Duodenal mucosa (tissue), 2 donors: ENCODE data around the gene DENND1A.

ENCODE experiments used
- H3K27ac ChIP-seq: one replicate; pipeline ENCODE4 v1.7.0; 2013; ENCODE audit warnings: low read depth, low read length
- H3K27me3 ChIP-seq, 2 donors: one replicate each; pipeline ENCODE4 v1.7.0; 2013; ENCODE audit warnings: low read length in 2 of 2, control low read depth in 1 of 2; ENCODE audit not compliant: insufficient read depth in 2 of 2, control insufficient read depth in 1 of 2
- H3K36me3 ChIP-seq, 2 donors: one replicate each; pipeline ENCODE4 v1.7.0; 2013; ENCODE audit warnings: low read length in 2 of 2, control low read depth in 1 of 2; ENCODE audit not compliant: insufficient read depth in 2 of 2, control insufficient read depth in 1 of 2
- H3K4me1 ChIP-seq, 2 donors: one replicate each; pipeline ENCODE4 v1.7.0; 2013; ENCODE audit warnings: low read length in 2 of 2, control low read depth in 1 of 2; ENCODE audit not compliant: insufficient read depth in 2 of 2, control insufficient read depth in 1 of 2
- H3K4me3 ChIP-seq, 2 donors: one replicate each; pipeline ENCODE4 v1.7.0; 2013; ENCODE audit warnings: low read length in 2 of 2, low read depth in 1 of 2
- H3K9ac ChIP-seq, 2 donors: one replicate each; pipeline ENCODE4 v1.7.0; 2013; ENCODE audit warnings: low read length in 2 of 2, low read depth in 1 of 2
- H3K9me3 ChIP-seq, 2 donors: one replicate each; pipeline ENCODE4 v1.7.0; 2013; ENCODE audit warnings: low read length in 2 of 2, control low read depth in 1 of 2; ENCODE audit not compliant: control insufficient read depth in 1 of 2

DENND1A gene

GRCh38 chr9:123495731-123496130, 434.2 kb downstream of the DENND1A start:
- Histone ChIP-seq H3K9ac (no peak overlapping the region), H3K36me3 (no peaks in the 10 kb centered on the region)

GRCh38 chr9:123493627-123494026, 436.3 kb downstream of the DENND1A start:
- Histone ChIP-seq H3K27ac (no peak overlapping the region), H3K9ac (no peak overlapping the region), H3K9me3 (no peaks in the 10 kb centered on the region), H3K36me3 (no peaks in the 10 kb centered on the region), H3K27me3 (no peaks in the 10 kb centered on the region), H3K4me1 (no peaks in the 10 kb centered on the region), H3K4me3 (no peak overlapping the region)

More at GRCh38 chr9:123495731-123496130, 434.2 kb downstream of the DENND1A start:
- Histone ChIP-seq H3K27me3 (no peaks in the 10 kb centered on the region), H3K9me3 (no peaks in the 10 kb centered on the region), H3K27ac (no peak overlapping the region), H3K4me1 (no peaks in the 10 kb centered on the region), H3K4me3 (no peak overlapping the region)

- no peaks in the 10 kb centered on the region for H3K36me3 ChIP-seq
- H3K27ac ChIP-seq = no peak overlapping the region
- no peak overlapping the region for H3K4me3 ChIP-seq
- H3K27me3 ChIP-seq = no peaks in the 10 kb centered on the region
- H3K4me1 ChIP-seq = peaks cover 12% of the 10 kb centered on the region in 2 donors
- H3K9ac ChIP-seq = no peak overlapping the region
- no peaks in the 10 kb centered on the region for H3K9me3 ChIP-seq
Observed at GRCh38 chr9:123490688-123491087, 439.2 kb downstream of the DENND1A start.

- no peaks in the 10 kb centered on the region for H3K36me3 ChIP-seq
- H3K27ac ChIP-seq = no peak overlapping the region
- H3K9ac ChIP-seq = no peak overlapping the region
- H3K9me3 ChIP-seq = no peaks in the 10 kb centered on the region
- H3K4me3 ChIP-seq = no peak overlapping the region
- no peaks in the 10 kb centered on the region for H3K27me3 ChIP-seq
- peaks cover 28 to 29% of the 10 kb centered on the region in 2 donors for H3K4me1 ChIP-seq
Observed at GRCh38 chr9:123488722-123489321, 441.1 kb downstream of the DENND1A start.

GRCh38 chr9:123487944-123488548, 441.9 kb downstream of the DENND1A start:
- no peaks in the 10 kb centered on the region for H3K36me3 ChIP-seq
- H3K4me3 ChIP-seq = no peak overlapping the region
- peaks cover 36 to 37% of the 10 kb centered on the region in 2 donors for H3K4me1 ChIP-seq
- H3K27me3 ChIP-seq = no peaks in the 10 kb centered on the region
- no peak overlapping the region for H3K9ac ChIP-seq
- no peak overlapping the region for H3K27ac ChIP-seq
- H3K9me3 ChIP-seq = no peaks in the 10 kb centered on the region

- H3K27ac ChIP-seq = no peak overlapping the region
- H3K4me3 ChIP-seq = no peak overlapping the region
- H3K27me3 ChIP-seq = no peaks in the 10 kb centered on the region
- H3K4me1 ChIP-seq = peaks cover 48 to 51% of the 10 kb centered on the region in 2 donors
- no peaks in the 10 kb centered on the region for H3K9me3 ChIP-seq
- no peaks in the 10 kb centered on the region for H3K36me3 ChIP-seq
- H3K9ac ChIP-seq = no peak overlapping the region
Observed at GRCh38 chr9:123486431-123486830, 443.5 kb downstream of the DENND1A start.

- no peaks in the 10 kb centered on the region for H3K36me3 ChIP-seq
- peak overlapping the region in 1 of 2 donors; percentile 11 for H3K9ac ChIP-seq
- H3K27ac ChIP-seq = peak overlapping the region; percentile 11
- H3K4me1 ChIP-seq = peaks cover 55 to 56% of the 10 kb centered on the region in 2 donors
- no peaks in the 10 kb centered on the region for H3K27me3 ChIP-seq
- H3K9me3 ChIP-seq = no peaks in the 10 kb centered on the region
- peak overlapping the region; percentile 16 to 46 for H3K4me3 ChIP-seq
Observed at GRCh38 chr9:123485216-123485615, 444.7 kb downstream of the DENND1A start.

GRCh38 chr9:123484130-123484529, 445.8 kb downstream of the DENND1A start:
- Histone ChIP-seq H3K36me3 (no peaks in the 10 kb centered on the region), H3K27ac (peak overlapping the region; percentile 71), H3K4me3 (peak overlapping the region; percentile 16 to 51), H3K9ac (peak overlapping the region in 1 of 2 donors; percentile 40), H3K27me3 (no peaks in the 10 kb centered on the region), H3K4me1 (peaks cover 60 to 65% of the 10 kb centered on the region in 2 donors), H3K9me3 (no peaks in the 10 kb centered on the region)

GRCh38 chr9:123483191-123483803, 446.6 kb downstream of the DENND1A start:
- peak overlapping the region; percentile 25 to 27 for H3K9ac ChIP-seq
- no peaks in the 10 kb centered on the region for H3K27me3 ChIP-seq
- H3K4me3 ChIP-seq = no peak overlapping the region
- H3K4me1 ChIP-seq = peaks cover 67 to 74% of the 10 kb centered on the region in 2 donors
- H3K27ac ChIP-seq = no peak overlapping the region
- H3K9me3 ChIP-seq = no peaks in the 10 kb centered on the region
- no peaks in the 10 kb centered on the region for H3K36me3 ChIP-seq

GRCh38 chr9:123482295-123482968, 447.5 kb downstream of the DENND1A start:
- no peak overlapping the region for H3K27ac ChIP-seq
- H3K27me3 ChIP-seq = no peaks in the 10 kb centered on the region
- no peak overlapping the region for H3K9ac ChIP-seq
- no peak overlapping the region for H3K4me3 ChIP-seq
- no peaks in the 10 kb centered on the region for H3K36me3 ChIP-seq
- H3K4me1 ChIP-seq = peaks cover 67 to 75% of the 10 kb centered on the region in 2 donors
- no peaks in the 10 kb centered on the region for H3K9me3 ChIP-seq
